HUES64 (cell line): ENCODE results near the gene KDELR1. TPM values are rescaled to one million over a fixed set of nuclear protein-coding genes. Genes with fewer than 3 reads are reported as not detected.
A peak's percentile ranks its signal among the peaks of the same experiment; 100 is the strongest.

ENCODE experiments used
- H3K27ac ChIP-seq: 2 replicates; pipeline ENCODE4 v1.7.0; 2013; ENCODE audit warnings: low read depth, low read length, inconsistent platforms
- H3K27me3 ChIP-seq: 2 replicates; pipeline ENCODE4 v1.6.1; 2013; ENCODE audit warnings: mild to moderate bottlenecking, low read length; ENCODE audit not compliant: insufficient read depth
- H3K36me3 ChIP-seq: 2 replicates; pipeline ENCODE4 v1.6.1; 2013; ENCODE audit warnings: mild to moderate bottlenecking, low read length; ENCODE audit not compliant: insufficient read depth
- H3K4me1 ChIP-seq: 2 replicates; pipeline ENCODE4 v1.6.1; 2013; ENCODE audit warnings: mild to moderate bottlenecking, low read length, moderate library complexity; ENCODE audit not compliant: insufficient read depth
- H3K4me3 ChIP-seq: 2 replicates; pipeline ENCODE4 v1.5.1; 2013; ENCODE audit warnings: mild to moderate bottlenecking, low read length, moderate library complexity
- H3K9ac ChIP-seq: 2 replicates; pipeline ENCODE4 v1.6.1; 2013; ENCODE audit warnings: mild to moderate bottlenecking, low read depth, low read length
- H3K9me3 ChIP-seq: 2 replicates; pipeline ENCODE4 v1.6.1; 2013; ENCODE audit warnings: low read depth, low read length; ENCODE audit not compliant: insufficient read depth
- WGBS: fragments of 150-250, 120-280 bp; methylation state at CpG from one replicate; pipeline ENCODE4 v1.1.7; 2013; ENCODE audit warnings: missing lambda C conversion rate; 5-methylcytosine and 5-hydroxymethylcytosine counted together
- polyA plus RNA-seq, 2 experiments: library from polyadenylated mRNA; stranded (reverse); fragments of 50-300 nt; gene quantifications; one replicate each; pipeline ENCODE4 v1.2.3, GENCODE V29; 2013

KDELR1 gene
- 141 TPM for polyA plus RNA-seq (2013, experiment 1 of 2)
- 167 TPM for polyA plus RNA-seq (2013, experiment 2 of 2)

DNA sequence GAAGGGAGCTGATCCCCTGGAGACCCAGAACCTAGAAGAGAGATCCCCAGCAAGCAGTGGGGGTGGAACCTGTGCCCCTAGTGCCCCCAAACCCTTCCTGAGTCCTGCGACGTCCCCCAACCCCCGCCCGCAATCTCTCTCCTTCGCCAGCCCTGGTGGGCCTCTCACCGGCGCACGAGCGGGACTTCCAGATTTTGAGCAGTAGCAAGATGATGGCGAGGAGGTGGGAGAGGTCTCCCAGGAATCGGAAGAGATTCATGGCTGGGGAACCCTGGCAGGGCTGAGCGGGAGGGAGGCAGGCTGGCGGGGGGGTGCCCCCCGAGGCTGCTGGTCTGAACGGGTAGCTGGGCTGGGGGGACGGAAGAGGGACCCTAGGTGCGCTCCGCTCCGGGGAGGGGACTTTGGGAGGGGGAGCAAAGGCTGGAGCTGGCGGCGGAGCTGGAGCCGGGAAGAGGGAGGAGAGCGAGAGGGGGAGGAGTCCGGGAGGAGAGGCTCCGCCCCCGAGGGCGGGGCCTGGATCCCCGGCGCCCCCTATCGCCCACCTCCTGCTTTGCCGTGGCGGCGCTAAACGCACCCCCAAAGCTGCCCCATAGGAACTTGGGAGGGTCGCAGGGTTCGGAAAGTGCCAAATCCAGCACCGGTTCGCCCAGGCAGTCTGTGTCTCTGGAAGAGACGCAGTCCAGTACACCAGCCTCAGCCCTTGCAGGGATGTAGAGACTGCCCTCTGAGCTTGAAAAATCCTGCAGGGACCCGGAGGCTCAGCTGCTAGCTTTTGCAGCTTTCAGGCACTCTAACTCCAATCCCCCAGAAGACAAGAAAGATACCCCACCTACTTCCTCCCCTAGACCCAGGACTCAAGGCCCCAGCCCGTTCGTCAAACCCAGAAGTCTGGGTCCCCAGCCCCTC, at the start of gene KDELR1:
TSS of gene KDELR1 (minus strand) at position 452 of the 906 bp plus-strand sequence. CDS start at position 259, 193 bp downstream.
- H3K9ac ChIP-seq = peak within 1 kb of the TSS; percentile 92
- peaks cover 40% of the 10 kb centered on the region for H3K27me3 ChIP-seq
- peak within 1 kb of the TSS; percentile 90 for H3K4me3 ChIP-seq
- H3K27ac ChIP-seq = peak within 1 kb of the TSS; percentile 77
- no peaks in the 10 kb centered on the region for H3K9me3 ChIP-seq
- 6% methylated on average over 42 of the region's 42 CpGs for WGBS
- peaks cover 9% of the 10 kb centered on the region; the same call in 1 of the 2 replicates for H3K4me1 ChIP-seq
- peaks cover 32% of the 10 kb centered on the region for H3K36me3 ChIP-seq

- WGBS = 89% methylated on average over 5 of the region's 5 CpGs
- Histone ChIP-seq H3K4me1 (no peaks in the 10 kb centered on the region), H3K4me3 (no peak overlapping the region), H3K36me3 (no peaks in the 10 kb centered on the region), H3K9ac (no peak overlapping the region), H3K27me3 (peaks cover 4% of the 10 kb centered on the region), H3K27ac (no peak overlapping the region), H3K9me3 (no peaks in the 10 kb centered on the region)
These were observed 45.2 kb upstream of the KDELR1 start for GRCh38 chr19:48436586-48436985.

DNA sequence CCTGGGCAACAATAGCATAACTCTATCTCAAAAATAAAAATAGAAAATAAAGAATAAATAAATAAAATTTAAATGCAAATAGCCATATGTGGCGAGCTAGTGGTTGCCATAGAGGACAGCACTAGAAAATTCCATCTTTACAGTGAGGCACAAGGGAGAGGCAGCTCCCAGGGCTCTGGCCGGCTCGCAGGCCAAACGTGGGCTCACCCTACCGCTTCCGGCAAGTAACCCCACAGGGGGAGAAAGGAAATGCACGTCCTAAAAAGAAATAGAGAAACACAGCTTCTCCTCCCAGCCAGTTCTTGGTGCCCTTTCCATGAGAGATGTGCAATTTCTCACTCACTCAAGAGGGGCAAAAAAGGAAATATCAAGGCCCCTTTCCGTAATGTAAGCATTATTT, 42.0 kb upstream of the KDELR1 start:
- Histone ChIP-seq H3K36me3 (no peaks in the 10 kb centered on the region), H3K4me3 (no peak overlapping the region)

GRCh38 chr19:48428670-48429069, 37.3 kb upstream of the KDELR1 start:
- Histone ChIP-seq H3K27ac (no peak overlapping the region), H3K9ac (no peak overlapping the region), H3K9me3 (no peaks in the 10 kb centered on the region; the same call in 1 of the 2 replicates), H3K4me3 (no peak overlapping the region), H3K4me1 (peaks cover 6% of the 10 kb centered on the region), H3K27me3 (no peaks in the 10 kb centered on the region), H3K36me3 (no peaks in the 10 kb centered on the region)
- WGBS = 100% methylated on average over 1 of the region's 1 CpG

More for the DNA sequence above, 42.0 kb upstream of the KDELR1 start:
- WGBS = 77% methylated on average over 7 of the region's 8 CpGs
- Histone ChIP-seq H3K27ac (no peak overlapping the region), H3K9me3 (no peaks in the 10 kb centered on the region; the same call in 1 of the 2 replicates), H3K4me1 (no peaks in the 10 kb centered on the region), H3K27me3 (no peaks in the 10 kb centered on the region), H3K9ac (no peak overlapping the region)

- H3K9ac ChIP-seq = peak overlapping the region; percentile 59; the same call in 1 of the 2 replicates
- no peaks in the 10 kb centered on the region for H3K27me3 ChIP-seq
- no peaks in the 10 kb centered on the region for H3K9me3 ChIP-seq
- 35% methylated on average over 8 of the region's 8 CpGs for WGBS
- H3K4me1 ChIP-seq = peaks cover 6% of the 10 kb centered on the region
- H3K36me3 ChIP-seq = no peaks in the 10 kb centered on the region; the same call in 1 of the 2 replicates
- peak overlapping the region; percentile 74 for H3K27ac ChIP-seq
- H3K4me3 ChIP-seq = peak overlapping the region; percentile 5; the same call in 1 of the 2 replicates
These were observed 33.4 kb upstream of the KDELR1 start for GRCh38 chr19:48424694-48425219.

DNA sequence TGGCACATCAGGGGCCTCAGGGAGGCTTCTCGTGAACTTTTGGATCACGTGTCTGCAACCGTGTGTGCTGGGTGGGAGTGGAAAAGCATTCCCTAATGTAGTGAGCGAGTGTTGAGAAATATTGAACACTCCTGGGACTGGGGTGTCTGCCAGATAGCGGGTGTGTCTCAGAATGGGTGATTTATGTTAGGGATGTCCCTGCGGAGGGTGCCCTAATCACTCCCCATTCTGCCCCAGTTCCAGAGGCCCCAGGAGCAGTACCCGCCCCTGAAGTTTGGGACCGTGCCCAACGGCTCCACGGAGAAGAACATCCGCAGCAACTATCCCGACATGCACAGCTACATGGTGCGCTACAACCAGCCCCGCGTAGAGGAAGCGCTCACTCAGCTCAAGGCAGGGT, 30.2 kb upstream of the KDELR1 start:
- H3K36me3 ChIP-seq = peaks cover 2% of the 10 kb centered on the region; the same call in 1 of the 2 replicates
- H3K27me3 ChIP-seq = no peaks in the 10 kb centered on the region
- no peak overlapping the region for H3K4me3 ChIP-seq
- no peak overlapping the region for H3K27ac ChIP-seq
- peaks cover 6% of the 10 kb centered on the region for H3K4me1 ChIP-seq
- H3K9me3 ChIP-seq = no peaks in the 10 kb centered on the region
- WGBS = 88% methylated on average over 16 of the region's 16 CpGs
- H3K9ac ChIP-seq = no peak overlapping the region

GRCh38 chr19:48419158-48419920, 28.0 kb upstream of the KDELR1 start:
- Histone ChIP-seq H3K36me3 (peaks cover 5% of the 10 kb centered on the region; the same call in 1 of the 2 replicates), H3K4me3 (no peak overlapping the region), H3K27me3 (no peaks in the 10 kb centered on the region), H3K9ac (no peak overlapping the region), H3K27ac (no peak overlapping the region), H3K4me1 (no peaks in the 10 kb centered on the region), H3K9me3 (no peaks in the 10 kb centered on the region)
- WGBS = 66% methylated on average over 29 of the region's 31 CpGs

- H3K27ac ChIP-seq = no peak overlapping the region
- no peak overlapping the region for H3K9ac ChIP-seq
- WGBS = 86% methylated on average over 6 of the region's 6 CpGs
These were observed 27.1 kb upstream of the KDELR1 start for GRCh38 chr19:48418317-48419064.

GRCh38 chr19:48417421-48417820, 26.1 kb upstream of the KDELR1 start:
- Histone ChIP-seq H3K27ac (no peak overlapping the region), H3K9ac (no peak overlapping the region), H3K4me3 (no peak overlapping the region), H3K27me3 (no peaks in the 10 kb centered on the region), H3K9me3 (no peaks in the 10 kb centered on the region), H3K4me1 (peaks cover 7% of the 10 kb centered on the region), H3K36me3 (peaks cover 5% of the 10 kb centered on the region; the same call in 1 of the 2 replicates)
- 84% methylated on average over 7 of the region's 7 CpGs for WGBS

More at GRCh38 chr19:48418317-48419064, 27.1 kb upstream of the KDELR1 start:
- peaks cover 7% of the 10 kb centered on the region for H3K4me1 ChIP-seq
- H3K9me3 ChIP-seq = no peaks in the 10 kb centered on the region
- H3K4me3 ChIP-seq = no peak overlapping the region
- no peaks in the 10 kb centered on the region for H3K27me3 ChIP-seq
- peaks cover 5% of the 10 kb centered on the region; the same call in 1 of the 2 replicates for H3K36me3 ChIP-seq

DNA sequence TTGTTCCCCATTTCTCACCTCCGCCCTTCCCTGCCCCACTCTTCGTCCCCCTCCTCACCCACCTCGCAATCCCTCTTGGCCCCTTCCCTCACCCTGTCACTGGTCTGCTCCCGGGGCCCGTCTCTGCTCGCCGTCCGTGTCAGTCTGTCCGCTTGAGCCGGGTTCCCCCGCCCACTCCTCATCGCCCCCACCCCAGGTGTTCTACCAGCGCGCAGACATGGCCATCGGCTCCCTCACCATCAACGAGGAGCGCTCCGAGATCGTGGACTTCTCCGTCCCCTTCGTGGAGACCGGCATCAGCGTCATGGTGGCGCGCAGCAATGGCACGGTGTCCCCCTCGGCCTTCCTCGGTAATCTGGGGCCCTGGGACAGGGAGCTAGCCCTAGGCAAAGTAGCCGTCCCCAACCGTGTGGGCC, 24.5 kb upstream of the KDELR1 start:
- no peaks in the 10 kb centered on the region for H3K9me3 ChIP-seq
- peaks cover 5% of the 10 kb centered on the region; the same call in 1 of the 2 replicates for H3K36me3 ChIP-seq
- peaks cover 7% of the 10 kb centered on the region for H3K4me1 ChIP-seq
- H3K27ac ChIP-seq = no peak overlapping the region
- no peaks in the 10 kb centered on the region for H3K27me3 ChIP-seq
- 92% methylated on average over 30 of the region's 30 CpGs for WGBS
- no peak overlapping the region for H3K9ac ChIP-seq
- no peak overlapping the region; the same call in 1 of the 2 replicates for H3K4me3 ChIP-seq
